CD14-positive monocyte (primary cell): Measurements from ENCODE around the gene OXSR1. TPM values are rescaled to one million over a fixed set of nuclear protein-coding genes. Genes with fewer than 3 reads are reported as not detected.

Experiments used
- DNase-seq, 3 donors: peaks; one replicate each; pipeline ENCODE4 v3.0.0-alpha.2; 2011 to 2022
- H2AFZ ChIP-seq: 2 replicates; pipeline ENCODE4 v1.6.0; 2012; ENCODE audit warnings: mild to moderate bottlenecking, low read depth, low read length, inconsistent platforms; ENCODE audit not compliant: insufficient read depth, poor library complexity, severe bottlenecking
- H3K27ac ChIP-seq, 2 donors: 1 replicate in 1 of 2; 2 replicates in 1 of 2; pipeline ENCODE4 v1.5.1; 2012 to 2013; ENCODE audit warnings: low read length in 2 of 2, control low read depth in 1 of 2, inconsistent platforms in 1 of 2, low read depth in 1 of 2, mild to moderate bottlenecking in 1 of 2
- H3K27me3 ChIP-seq, 2 donors: one replicate each; pipeline versions ENCODE4 v1.6.0 to v1.6.1; 2011 to 2013; ENCODE audit warnings: low read length in 2 of 2; ENCODE audit not compliant: control insufficient read depth in 2 of 2, insufficient read depth in 2 of 2
- H3K36me3 ChIP-seq, 2 donors: replicated peaks in 1 of 2; 1 replicate in 1 of 2; 2 replicates in 1 of 2; pipeline versions ENCODE4 v1.5.1 to v1.6.1; 2012 to 2013; ENCODE audit warnings: low read length in 2 of 2, control low read depth in 1 of 2, inconsistent platforms in 1 of 2, mild to moderate bottlenecking in 1 of 2; ENCODE audit not compliant: insufficient read depth in 2 of 2, control insufficient read depth in 1 of 2
- H3K4me1 ChIP-seq, 2 donors: 1 replicate in 1 of 2; 2 replicates in 1 of 2; pipeline versions ENCODE4 v1.5.1 to v1.6.1; 2012 to 2013; ENCODE audit warnings: low read length in 2 of 2, control low read depth in 1 of 2, inconsistent platforms in 1 of 2, mild to moderate bottlenecking in 1 of 2, moderate library complexity in 1 of 2; ENCODE audit not compliant: insufficient read depth in 2 of 2, control insufficient read depth in 1 of 2
- H3K4me2 ChIP-seq: replicated peaks from 2 replicates; pipeline ENCODE3; 2012; ENCODE audit warnings: low read length, moderate library complexity, mild to moderate bottlenecking; ENCODE audit not compliant: poor library complexity, severe bottlenecking; ENCODE audit errors: extremely low read depth
- H3K4me3 ChIP-seq, 3 experiments: fragments of 200-600 bp in 1 of 3; sonication (generic) in 1 of 3; replicated peaks in 1 of 3; 1 replicate in 2 of 3; 2 replicates in 1 of 3; pipeline ENCODE4 v1.5.1; 2011 to 2013; ENCODE audit warnings: low read length in 3 of 3, mild to moderate bottlenecking in 3 of 3, control low read depth in 2 of 3, low read depth in 2 of 3, inconsistent platforms in 1 of 3, moderate library complexity in 1 of 3
- H3K79me2 ChIP-seq: 2 replicates; pipeline ENCODE4 v1.6.0; 2012; ENCODE audit warnings: mild to moderate bottlenecking, control low read depth, inconsistent platforms, low read length, moderate library complexity; ENCODE audit not compliant: insufficient read depth
- H3K9ac ChIP-seq: 2 replicates; pipeline ENCODE4 v1.6.0; 2017; ENCODE audit warnings: low read length, mild to moderate bottlenecking; ENCODE audit not compliant: insufficient read depth, poor library complexity, severe bottlenecking
- H3K9me3 ChIP-seq, 2 donors: replicated peaks in 1 of 2; 1 replicate in 1 of 2; 2 replicates in 1 of 2; pipeline versions ENCODE4 v1.5.1 to v1.6.1; 2012 to 2013; ENCODE audit warnings: low read length in 2 of 2, control low read depth in 1 of 2; ENCODE audit not compliant: control insufficient read depth in 1 of 2, insufficient read depth in 1 of 2
- H4K20me1 ChIP-seq: 2 replicates; pipeline ENCODE4 v1.6.0; 2012; ENCODE audit warnings: mild to moderate bottlenecking, low read length, control low read depth, moderate library complexity; ENCODE audit not compliant: insufficient read depth
- H3K27ac Mint-ChIP-seq, 7 donors: one replicate each; pipeline ENCODE4 v1.8.0; 2020; ENCODE audit warnings: mild to moderate bottlenecking in 7 of 7, mixed read lengths in 7 of 7, moderate library complexity in 6 of 7, inconsistent platforms in 2 of 7
- H3K27me3 Mint-ChIP-seq, 3 donors: one replicate each; pipeline ENCODE4 v1.8.0; 2021 to 2022; ENCODE audit warnings: low read depth in 3 of 3, mild to moderate bottlenecking in 3 of 3, mixed read lengths in 3 of 3, moderate library complexity in 3 of 3, inconsistent platforms in 1 of 3
- H3K36me3 Mint-ChIP-seq, 2 donors: one replicate each; pipeline ENCODE4 v1.8.0; 2020; ENCODE audit warnings: mixed read lengths in 2 of 2, inconsistent platforms in 1 of 2, mild to moderate bottlenecking in 1 of 2
- H3K4me1 Mint-ChIP-seq: one replicate; pipeline ENCODE4 v1.8.0; 2020; ENCODE audit warnings: mild to moderate bottlenecking, mixed read lengths
- H3K4me3 Mint-ChIP-seq, 2 donors: one replicate each; pipeline ENCODE4 v1.8.0; 2020; ENCODE audit warnings: mild to moderate bottlenecking in 2 of 2, mixed read lengths in 2 of 2, moderate library complexity in 1 of 2
- H3K9me3 Mint-ChIP-seq, 7 donors: one replicate each; pipeline ENCODE4 v1.8.0; 2020 to 2022; ENCODE audit warnings: mixed read lengths in 7 of 7, mild to moderate bottlenecking in 6 of 7, moderate library complexity in 6 of 7, inconsistent platforms in 2 of 7
- WGBS: methylation state at CpG from one replicate; pipeline ENCODE4 v1.1.5; 2013; ENCODE audit warnings: missing lambda C conversion rate; ENCODE audit not compliant: insufficient coverage; 5-methylcytosine and 5-hydroxymethylcytosine counted together
- intact Hi-C, 2 donors: fragments of 100-400 bp; cut with micrococcal nuclease; formaldehyde crosslinking; loops; one replicate each; pipeline versions ENCODE4 v1.15.0 to v1.15.1; 2023
- polyA plus RNA-seq, 3 donors: library from polyadenylated mRNA; depleted of rRNA in 1 of 3; unstranded in 2 of 3; stranded (reverse) in 1 of 3; fragments of 300-500 nt in 2 of 3; fragments of >200 nt in 1 of 3; fragmentation: Illumina TruSeq in 2 of 3; gene quantifications; 1 replicate in 2 of 3; 2 replicates in 1 of 3; pipeline ENCODE4 v1.2.3, GENCODE V29; 2012 to 2021
- TF ChIP-seq, protein P1 (sequence below): fragments of 200-600 bp; IDR thresholded peaks from one replicate; pipeline ENCODE4 v1.8.0; 2022; ENCODE audit warnings: antibody characterized with exemption, mild to moderate bottlenecking

Gene OXSR1
- polyA plus RNA-seq, 3 donors = 9.4 to 20.3 (median 12.3) TPM

DNA sequence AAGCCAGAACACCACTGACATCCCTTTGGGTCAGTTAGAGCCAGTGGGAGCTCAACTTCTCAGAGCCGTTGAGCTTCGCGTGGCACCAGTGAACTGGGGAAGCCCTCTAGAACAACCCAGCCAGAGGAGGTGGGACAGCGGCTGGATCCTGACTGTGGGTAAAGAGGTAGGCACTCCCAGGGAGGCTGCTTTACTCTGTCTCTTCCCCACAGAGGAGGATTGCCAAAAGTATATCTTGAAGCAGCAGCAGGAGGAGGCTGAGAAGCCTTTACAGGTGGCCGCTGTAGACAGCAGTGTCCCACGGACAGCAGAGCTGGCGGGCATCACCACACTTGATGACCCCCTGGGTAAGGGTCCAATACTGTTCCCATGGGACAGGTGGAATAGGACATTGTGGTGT, 25.7 kb upstream of the OXSR1 start:
- H3K9ac ChIP-seq = peak overlapping the region; percentile 96
- Mint-ChIP-seq H3K9me3 (peaks cover 0 to 1% (median 0%) of the 10 kb centered on the region in 7 donors), H3K36me3 (peaks cover 32 to 46% of the 10 kb centered on the region in 2 donors), H3K27me3 (peaks cover 0 to 2% (median 0%) of the 10 kb centered on the region in 3 donors), H3K4me3 (peak overlapping the region; percentile 95 to 99), H3K4me1 (peaks cover 66% of the 10 kb centered on the region), H3K27ac (peak overlapping the region in 6 of 7 donors; percentile 97 to 100 (median 99))
- H3K4me3 ChIP-seq = peak overlapping the region; percentile 89 to 99 (median 96)
- TF ChIP-seq, protein P1, sequence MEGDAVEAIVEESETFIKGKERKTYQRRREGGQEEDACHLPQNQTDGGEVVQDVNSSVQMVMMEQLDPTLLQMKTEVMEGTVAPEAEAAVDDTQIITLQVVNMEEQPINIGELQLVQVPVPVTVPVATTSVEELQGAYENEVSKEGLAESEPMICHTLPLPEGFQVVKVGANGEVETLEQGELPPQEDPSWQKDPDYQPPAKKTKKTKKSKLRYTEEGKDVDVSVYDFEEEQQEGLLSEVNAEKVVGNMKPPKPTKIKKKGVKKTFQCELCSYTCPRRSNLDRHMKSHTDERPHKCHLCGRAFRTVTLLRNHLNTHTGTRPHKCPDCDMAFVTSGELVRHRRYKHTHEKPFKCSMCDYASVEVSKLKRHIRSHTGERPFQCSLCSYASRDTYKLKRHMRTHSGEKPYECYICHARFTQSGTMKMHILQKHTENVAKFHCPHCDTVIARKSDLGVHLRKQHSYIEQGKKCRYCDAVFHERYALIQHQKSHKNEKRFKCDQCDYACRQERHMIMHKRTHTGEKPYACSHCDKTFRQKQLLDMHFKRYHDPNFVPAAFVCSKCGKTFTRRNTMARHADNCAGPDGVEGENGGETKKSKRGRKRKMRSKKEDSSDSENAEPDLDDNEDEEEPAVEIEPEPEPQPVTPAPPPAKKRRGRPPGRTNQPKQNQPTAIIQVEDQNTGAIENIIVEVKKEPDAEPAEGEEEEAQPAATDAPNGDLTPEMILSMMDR = no peak
- peaks cover 24 to 37% of the 10 kb centered on the region in 2 donors for H3K36me3 ChIP-seq
- intact Hi-C loops = loop anchor here (2.0 to 10.0 kb wide), 4 partner anchors 25 to 205 kb away; partner anchors contain the start of genes OXSR1 (in 1 of the 2) and XYLB (in 1 of the 2)
- H3K4me2 ChIP-seq = peak overlapping the region; percentile 95
- H3K27me3 ChIP-seq = no peaks in the 10 kb centered on the region
- H4K20me1 ChIP-seq = peaks cover 46% of the 10 kb centered on the region
- peak overlapping the region; percentile 95 to 97 for H3K27ac ChIP-seq
- no peak overlapping the region for H2AFZ ChIP-seq
- no peak for DNase-seq
- peaks cover 67% of the 10 kb centered on the region for H3K79me2 ChIP-seq
- no peaks in the 10 kb centered on the region for H3K9me3 ChIP-seq
- 100% methylated on average over 3 of the region's 7 CpGs for WGBS
- peaks cover 60 to 80% of the 10 kb centered on the region in 2 donors for H3K4me1 ChIP-seq

DNA sequence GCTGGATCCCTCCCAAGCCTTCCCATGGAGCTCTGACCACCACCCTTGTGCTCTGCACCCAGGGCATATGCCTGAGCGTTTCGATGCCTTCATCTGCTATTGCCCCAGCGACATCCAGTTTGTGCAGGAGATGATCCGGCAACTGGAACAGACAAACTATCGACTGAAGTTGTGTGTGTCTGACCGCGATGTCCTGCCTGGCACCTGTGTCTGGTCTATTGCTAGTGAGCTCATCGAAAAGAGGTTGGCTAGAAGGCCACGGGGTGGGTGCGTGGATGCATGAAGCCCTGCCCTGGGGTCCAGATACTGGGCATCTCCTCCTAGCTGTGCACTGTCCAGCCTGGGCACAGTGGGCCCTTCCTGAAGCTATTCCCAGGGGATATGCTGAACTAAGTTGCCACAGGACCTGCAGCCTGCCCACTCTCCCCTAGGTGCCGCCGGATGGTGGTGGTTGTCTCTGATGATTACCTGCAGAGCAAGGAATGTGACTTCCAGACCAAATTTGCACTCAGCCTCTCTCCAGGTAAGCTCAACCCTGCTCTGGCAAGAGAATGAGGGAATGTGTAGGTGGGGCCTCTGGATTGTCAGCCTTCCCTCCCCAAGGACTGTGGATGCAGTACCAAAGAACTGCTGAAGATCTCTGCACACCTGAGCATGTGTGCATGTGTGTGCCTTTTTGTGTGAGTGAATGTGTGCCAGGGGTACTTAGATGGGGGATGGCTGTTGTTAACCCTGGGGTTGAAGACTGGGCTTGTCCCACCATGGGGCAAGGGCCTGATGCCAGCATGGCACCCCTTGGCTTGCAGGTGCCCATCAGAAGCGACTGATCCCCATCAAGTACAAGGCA, 24.8 kb upstream of the OXSR1 start:
- H3K27ac Mint-ChIP-seq = peak overlapping the region in 6 of 7 donors; percentile 31 to 99 (median 58)
- intact Hi-C loops = loop anchor here in 1 of 2 donors (10.0 kb wide), 1 partner anchor 56 kb away; no protein-coding TSS in a partner anchor
- peak overlapping the region; percentile 95 to 99 for H3K4me3 Mint-ChIP-seq
- Histone ChIP-seq H3K9me3 (no peaks in the 10 kb centered on the region), H3K36me3 (peaks cover 21 to 31% of the 10 kb centered on the region in 2 donors), H3K27ac (peak overlapping the region in 1 of 2 donors; percentile 97), H3K9ac (peak overlapping the region; percentile 96), H3K4me1 (peaks cover 53 to 74% of the 10 kb centered on the region in 2 donors), H3K79me2 (peaks cover 58% of the 10 kb centered on the region), H3K4me3 (peak overlapping the region; percentile 89 to 99 (median 96)), H3K27me3 (no peaks in the 10 kb centered on the region), H3K4me2 (peak overlapping the region; percentile 95), H2AFZ (no peak overlapping the region), H4K20me1 (peaks cover 37% of the 10 kb centered on the region)
- TF ChIP-seq, protein P1 = no peak
- DNase-seq = no peak
- peaks cover 24 to 39% of the 10 kb centered on the region in 2 donors for H3K36me3 Mint-ChIP-seq
- H3K27me3 Mint-ChIP-seq = peaks cover 0 to 2% (median 0%) of the 10 kb centered on the region in 3 donors
- peaks cover 0 to 1% (median 0%) of the 10 kb centered on the region in 7 donors for H3K9me3 Mint-ChIP-seq
- WGBS = over 99% methylated on average over 11 of the region's 13 CpGs
- peaks cover 58% of the 10 kb centered on the region for H3K4me1 Mint-ChIP-seq
